ENCODE measurements around the gene RBPJL. TPM values are rescaled to one million over a fixed set of nuclear protein-coding genes. Genes with fewer than 3 reads are reported as not detected.

Gene RBPJL
- polyA plus RNA-seq, 3 donors from 2014 or later, result not detected

DNA sequence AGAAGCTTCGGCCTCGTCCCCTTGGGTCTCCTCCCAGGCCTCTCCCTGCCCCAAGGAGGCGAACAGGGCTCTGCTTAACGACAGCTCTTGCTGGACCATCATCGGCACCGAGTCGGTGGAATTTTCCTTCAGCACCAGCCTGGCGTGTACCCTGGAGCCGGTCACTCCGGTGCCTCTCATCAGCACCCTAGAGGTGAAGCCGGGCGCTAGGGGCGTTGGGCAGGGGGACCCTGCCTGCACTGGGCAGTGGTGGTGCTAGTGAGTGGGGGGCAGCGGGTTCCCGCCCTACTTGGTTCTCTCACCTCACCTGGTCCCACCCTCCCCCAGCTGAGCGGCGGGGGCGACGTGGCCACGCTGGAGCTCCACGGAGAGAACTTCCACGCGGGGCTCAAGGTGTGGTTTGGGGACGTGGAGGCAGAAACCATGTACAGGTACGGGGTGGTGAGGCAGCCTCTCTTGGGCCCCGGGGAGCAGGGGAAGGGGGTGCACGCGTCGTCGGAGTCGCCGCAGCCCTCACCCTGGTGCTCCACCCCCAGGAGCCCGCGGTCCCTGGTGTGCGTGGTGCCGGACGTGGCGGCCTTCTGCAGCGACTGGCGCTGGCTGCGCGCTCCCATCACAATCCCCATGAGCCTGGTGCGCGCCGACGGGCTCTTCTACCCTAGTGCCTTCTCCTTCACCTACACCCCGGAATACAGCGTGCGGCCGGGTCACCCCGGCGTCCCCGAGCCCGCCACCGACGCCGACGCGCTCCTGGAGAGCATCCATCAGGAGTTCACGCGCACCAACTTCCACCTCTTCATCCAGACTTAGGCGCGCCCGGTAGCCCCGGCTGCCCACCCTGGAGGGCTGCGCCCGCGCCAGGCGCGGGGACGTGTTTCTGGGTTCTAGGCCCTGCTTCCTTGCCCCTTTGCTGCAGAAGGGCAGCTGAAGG lies 9.8 kb downstream of the RBPJL start:
- Mint-ChIP-seq H3K27ac (no peak overlapping the region), H3K9me3 (no peaks in the 10 kb centered on the region), H3K36me3 (no peaks in the 10 kb centered on the region), H3K27me3 (ENCODE audit: low read depth in 3 of 3) (peaks cover 3 to 15% (median 7%) of the 10 kb centered on the region in 3 donors), H3K4me3 (no peak overlapping the region), H3K4me1 (peaks cover 8 to 15% of the 10 kb centered on the region in 2 donors)
- no peak for DNase-seq

GRCh38 chr20:45317826-45318225 lies 11.2 kb downstream of the RBPJL start:
- Mint-ChIP-seq H3K27ac (no peak overlapping the region), H3K36me3 (no peaks in the 10 kb centered on the region), H3K27me3 (ENCODE audit: low read depth in 3 of 3) (peaks cover 0 to 15% (median 7%) of the 10 kb centered on the region in 3 donors), H3K9me3 (no peaks in the 10 kb centered on the region), H3K4me3 (no peak overlapping the region), H3K4me1 (peaks cover 10 to 14% of the 10 kb centered on the region in 2 donors)
- DNase-seq, result no peak

- no peaks in the 10 kb centered on the region for H3K36me3 Mint-ChIP-seq
- no peak overlapping the region for H3K27ac Mint-ChIP-seq
- no peak overlapping the region for H3K4me3 Mint-ChIP-seq
- H3K4me1 Mint-ChIP-seq, result peaks cover 10 to 14% of the 10 kb centered on the region in 2 donors
- H3K27me3 Mint-ChIP-seq (ENCODE audit: low read depth in 3 of 3), result peaks cover 0 to 14% (median 7%) of the 10 kb centered on the region in 3 donors
- DNase-seq, result no peak
- H3K9me3 Mint-ChIP-seq, result no peaks in the 10 kb centered on the region
These were observed 11.8 kb downstream of the RBPJL start for GRCh38 chr20:45318386-45318939.

- no peak overlapping the region for H3K4me3 Mint-ChIP-seq
- H3K4me1 Mint-ChIP-seq, result peaks cover 10 to 14% of the 10 kb centered on the region in 2 donors
- H3K27me3 Mint-ChIP-seq (ENCODE audit: low read depth in 3 of 3), result peaks cover 0 to 12% (median 7%) of the 10 kb centered on the region in 3 donors
- no peaks in the 10 kb centered on the region for H3K36me3 Mint-ChIP-seq
- DNase-seq, result no peak
- H3K27ac Mint-ChIP-seq, result no peak overlapping the region
- H3K9me3 Mint-ChIP-seq, result no peaks in the 10 kb centered on the region
These were observed 12.3 kb downstream of the RBPJL start for GRCh38 chr20:45318948-45319347.

DNA sequence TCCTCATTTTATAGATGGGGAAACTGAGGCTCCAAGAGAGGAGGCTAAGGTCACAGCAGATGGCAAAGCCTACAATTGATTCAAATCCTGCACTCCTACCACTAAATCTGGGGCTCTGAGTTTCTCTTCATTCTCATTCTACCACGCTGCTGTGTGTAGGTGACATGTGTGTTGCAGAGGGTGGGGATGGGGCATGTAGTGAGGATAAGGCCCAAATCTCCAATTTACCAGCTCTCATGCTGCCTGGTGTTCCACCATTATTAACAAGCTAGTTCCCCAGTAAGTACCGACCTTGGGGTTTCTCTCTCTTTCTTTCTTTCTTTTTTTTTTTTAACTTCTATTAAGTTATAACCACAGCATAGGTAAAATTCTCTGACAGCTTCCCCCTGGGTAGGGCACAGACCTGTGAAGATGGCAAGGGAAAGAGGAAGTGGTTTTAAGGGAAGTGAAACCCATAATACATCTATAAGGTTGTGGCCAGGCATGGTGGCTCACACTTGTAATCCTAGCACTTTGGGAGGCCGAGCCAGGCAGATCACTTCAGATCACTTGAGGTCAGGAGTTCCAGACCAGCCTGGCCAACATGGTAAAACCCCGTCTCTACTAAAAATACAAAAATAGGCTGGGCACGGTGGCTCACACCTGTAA lies 14.4 kb downstream of the RBPJL start:
- peaks cover 0 to 7% (median 6%) of the 10 kb centered on the region in 3 donors for H3K27me3 Mint-ChIP-seq (ENCODE audit: low read depth in 3 of 3)
- no peak overlapping the region for H3K4me3 Mint-ChIP-seq
- peak overlapping the region in 2 of 6 donors; percentile 0 to 65 for H3K27ac Mint-ChIP-seq
- no peaks in the 10 kb centered on the region for H3K36me3 Mint-ChIP-seq
- H3K9me3 Mint-ChIP-seq, result no peaks in the 10 kb centered on the region
- DNase-seq, result peak; percentile 11 to 19 (median 14)
- peaks cover 10 to 14% of the 10 kb centered on the region in 2 donors for H3K4me1 Mint-ChIP-seq

DNA sequence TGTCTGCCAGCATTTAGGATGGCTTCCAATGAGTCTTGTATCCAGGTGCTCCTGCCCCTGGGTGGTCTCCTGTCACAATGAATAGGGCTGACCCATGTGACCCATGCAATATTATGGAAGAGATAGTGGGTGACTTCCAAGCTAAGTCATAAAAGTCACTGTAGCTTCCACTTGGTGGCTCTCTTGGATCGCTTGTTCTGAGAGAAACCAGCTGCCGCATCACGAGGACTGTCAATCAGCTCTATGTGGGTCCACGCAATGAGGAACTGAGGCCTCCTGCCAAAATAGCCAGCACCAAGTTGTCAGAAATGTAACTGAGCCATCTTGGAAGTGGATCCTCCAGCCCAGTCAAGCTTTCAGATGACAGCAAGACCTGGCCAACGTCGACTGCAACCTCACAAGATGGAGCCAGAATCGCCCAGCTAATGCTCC lies 16.3 kb downstream of the RBPJL start:
- Mint-ChIP-seq H3K27ac (no peak overlapping the region), H3K9me3 (no peaks in the 10 kb centered on the region), H3K4me3 (no peak overlapping the region), H3K4me1 (peaks cover 10 to 14% of the 10 kb centered on the region in 2 donors), H3K36me3 (no peaks in the 10 kb centered on the region), H3K27me3 (ENCODE audit: low read depth in 3 of 3) (peaks cover 0 to 5% (median 0%) of the 10 kb centered on the region in 3 donors)
- DNase-seq, result no peak

- Mint-ChIP-seq H3K27me3 (ENCODE audit: low read depth in 3 of 3) (no peaks in the 10 kb centered on the region), H3K4me1 (peaks cover 10 to 14% of the 10 kb centered on the region in 2 donors), H3K4me3 (no peak overlapping the region), H3K36me3 (no peaks in the 10 kb centered on the region), H3K27ac (no peak overlapping the region), H3K9me3 (no peaks in the 10 kb centered on the region)
- DNase-seq, result no peak
These were observed 17.1 kb downstream of the RBPJL start for GRCh38 chr20:45323731-45324130.

GRCh38 chr20:45325371-45325770 lies 18.7 kb downstream of the RBPJL start:
- H3K4me1 Mint-ChIP-seq, result peaks cover 9 to 10% of the 10 kb centered on the region in 2 donors

DNA sequence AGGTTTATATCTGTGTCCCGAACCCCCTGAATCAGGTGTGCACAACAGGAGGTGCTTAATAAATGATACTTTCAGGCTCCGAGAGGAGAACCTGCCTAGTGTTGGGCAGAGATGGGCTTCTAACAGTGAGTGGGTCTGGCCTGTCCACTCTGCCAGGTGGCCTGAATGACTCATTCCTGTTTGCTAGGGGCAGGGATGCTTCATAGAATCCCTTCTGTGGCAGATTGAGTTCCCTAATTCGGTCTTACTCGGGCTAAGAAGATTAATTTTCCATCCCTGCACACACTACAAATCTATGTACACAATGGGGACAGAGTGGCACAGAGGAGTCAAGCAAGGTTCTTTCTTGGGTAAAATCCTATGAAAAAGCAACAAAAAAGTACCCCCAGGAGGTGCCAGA lies 21.8 kb downstream of the RBPJL start:
- DNase-seq, result no peak
- H3K27me3 Mint-ChIP-seq (ENCODE audit: low read depth in 3 of 3), result no peaks in the 10 kb centered on the region
- no peak overlapping the region for H3K4me3 Mint-ChIP-seq
- no peaks in the 10 kb centered on the region for H3K4me1 Mint-ChIP-seq
- no peaks in the 10 kb centered on the region for H3K36me3 Mint-ChIP-seq
- no peak overlapping the region for H3K27ac Mint-ChIP-seq
- H3K9me3 Mint-ChIP-seq, result no peaks in the 10 kb centered on the region

More at GRCh38 chr20:45325371-45325770, 18.7 kb downstream of the RBPJL start:
- no peak overlapping the region for H3K4me3 Mint-ChIP-seq
- no peaks in the 10 kb centered on the region for H3K36me3 Mint-ChIP-seq
- H3K27me3 Mint-ChIP-seq (ENCODE audit: low read depth in 3 of 3), result no peaks in the 10 kb centered on the region
- no peaks in the 10 kb centered on the region for H3K9me3 Mint-ChIP-seq
- no peak for DNase-seq
- no peak overlapping the region for H3K27ac Mint-ChIP-seq

DNA sequence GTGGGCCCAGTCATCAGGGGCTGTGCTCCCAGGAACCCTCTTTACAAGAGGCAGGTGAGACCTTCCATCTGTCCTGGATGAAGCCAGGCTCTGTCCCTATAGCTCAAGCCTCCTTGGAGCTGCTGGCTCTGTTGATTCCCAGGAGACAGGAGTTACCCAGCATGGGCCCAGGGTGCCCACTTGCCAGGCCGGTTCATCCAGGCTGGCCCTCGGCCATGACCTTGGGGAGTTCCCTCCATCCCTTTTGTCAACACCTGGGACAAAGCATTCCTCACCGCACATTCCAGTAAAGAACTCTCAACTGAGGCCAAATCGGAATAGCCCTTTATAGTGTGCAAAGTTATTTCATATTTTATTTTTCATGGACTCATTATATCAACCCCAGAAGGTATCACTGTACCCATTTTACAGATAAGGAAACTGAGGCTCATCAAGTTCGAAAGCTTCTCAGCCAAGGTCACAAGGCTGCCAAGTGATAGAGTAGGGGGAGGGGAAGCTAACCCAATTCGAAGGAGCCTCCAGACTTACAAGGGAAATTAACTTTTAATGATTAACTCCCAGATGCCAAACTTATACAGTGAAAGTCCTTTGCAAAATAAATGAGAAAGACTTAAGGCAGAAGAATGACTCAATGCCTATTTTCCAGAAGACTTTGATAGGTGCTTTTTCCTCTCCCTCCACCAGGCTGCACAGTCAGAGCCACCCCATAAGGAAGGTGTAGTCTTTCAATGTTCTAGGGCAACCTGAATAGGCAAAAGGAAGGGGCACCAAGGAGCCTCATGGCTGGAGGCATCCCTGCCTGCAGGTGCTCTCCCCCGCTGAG lies 23.1 kb downstream of the RBPJL start:
- H3K36me3 Mint-ChIP-seq, result no peaks in the 10 kb centered on the region
- H3K9me3 Mint-ChIP-seq, result no peaks in the 10 kb centered on the region
- no peaks in the 10 kb centered on the region for H3K27me3 Mint-ChIP-seq (ENCODE audit: low read depth in 3 of 3)
- peak overlapping the region in 1 of 6 donors; percentile 31 for H3K27ac Mint-ChIP-seq
- H3K4me3 Mint-ChIP-seq, result no peak overlapping the region
- no peak for DNase-seq
- H3K4me1 Mint-ChIP-seq, result no peaks in the 10 kb centered on the region

- Mint-ChIP-seq H3K9me3 (no peaks in the 10 kb centered on the region), H3K36me3 (no peaks in the 10 kb centered on the region), H3K27me3 (ENCODE audit: low read depth in 3 of 3) (no peaks in the 10 kb centered on the region), H3K4me3 (no peak overlapping the region), H3K4me1 (no peaks in the 10 kb centered on the region), H3K27ac (no peak overlapping the region)
- no peak for DNase-seq
These were observed 23.8 kb downstream of the RBPJL start for GRCh38 chr20:45330476-45330875.

- H3K27ac Mint-ChIP-seq, result no peak overlapping the region
- DNase-seq, result no peak
- peaks cover 0 to 2% (median 0%) of the 10 kb centered on the region in 3 donors for H3K27me3 Mint-ChIP-seq (ENCODE audit: low read depth in 3 of 3)
- H3K9me3 Mint-ChIP-seq, result no peaks in the 10 kb centered on the region
- H3K4me1 Mint-ChIP-seq, result no peaks in the 10 kb centered on the region
- H3K36me3 Mint-ChIP-seq, result no peaks in the 10 kb centered on the region
- H3K4me3 Mint-ChIP-seq, result no peak overlapping the region
These were observed 30.1 kb downstream of the RBPJL start for GRCh38 chr20:45336530-45337366.
